WTC11 (cell line): ENCODE results near the gene RRP12.

Experiments
- E2F5 ChIP-seq: sonication (generic); formaldehyde crosslinking; IDR thresholded peaks from 2 replicates; pipeline ENCODE4 v1.8.1; 2022; ENCODE audit warnings: mild to moderate bottlenecking, moderate library complexity, missing genetic modification reagents
- MAX ChIP-seq: sonication (generic); formaldehyde crosslinking; IDR thresholded peaks from 2 replicates; pipeline ENCODE4 v1.8.0; 2022; ENCODE audit warnings: mild to moderate bottlenecking, missing genetic modification reagents
- USF2 ChIP-seq: sonication (generic); formaldehyde crosslinking; IDR thresholded peaks from 2 replicates; pipeline ENCODE4 v1.8.1; 2023; ENCODE audit warnings: mild to moderate bottlenecking, missing genetic modification reagents, moderate library complexity
- ZNF138 ChIP-seq: sonication (generic); formaldehyde crosslinking; conservative IDR thresholded peaks from 2 replicates; pipeline ENCODE4 v1.8.1; 2022; ENCODE audit warnings: mild to moderate bottlenecking, moderate library complexity, missing genetic modification reagents
- ZSCAN18 ChIP-seq: fragments of 250-450 bp; sonication (Bioruptor Pico); IDR thresholded peaks from 2 replicates; pipeline ENCODE4 v2.1.2; 2022; ENCODE audit warnings: mild to moderate bottlenecking, moderate library complexity

- no peak for TF ChIP-seq USF2
- no peak for TF ChIP-seq ZSCAN18 (CRISPR knock-in tag)
- no peak for TF ChIP-seq E2F5 (CRISPR knock-in tag)
- no peak for TF ChIP-seq ZNF138 (CRISPR knock-in tag)
- TF ChIP-seq MAX: no peak
These were observed 47.2 kb downstream of the RRP12 start for GRCh38 chr10:97353945-97354344.
